CD4-positive, alpha-beta T cell treated with Interleukin-2 at 100 ng/mL for 4 hours (primary cell): ENCODE data around the gene CYREN.
"Not testable (repeated sequence)": the region's sequence is repeated elsewhere in the genome, so short reads cannot be mapped to it uniquely, and the experiment has no call there.

Experiments used
- DNase-seq: peaks from one replicate; pipeline ENCODE4 v3.0.0-alpha.2; 2020; ENCODE audit warnings: low spot score

CYREN gene

GRCh38 chr7:135170274-135170997, at the start of gene CYREN:
Gene CYREN (minus strand): TSS chr7:135170707. CDS start chr7:135168922, 1,785 bp downstream.
- DNase-seq, result peak; percentile 89

DNA sequence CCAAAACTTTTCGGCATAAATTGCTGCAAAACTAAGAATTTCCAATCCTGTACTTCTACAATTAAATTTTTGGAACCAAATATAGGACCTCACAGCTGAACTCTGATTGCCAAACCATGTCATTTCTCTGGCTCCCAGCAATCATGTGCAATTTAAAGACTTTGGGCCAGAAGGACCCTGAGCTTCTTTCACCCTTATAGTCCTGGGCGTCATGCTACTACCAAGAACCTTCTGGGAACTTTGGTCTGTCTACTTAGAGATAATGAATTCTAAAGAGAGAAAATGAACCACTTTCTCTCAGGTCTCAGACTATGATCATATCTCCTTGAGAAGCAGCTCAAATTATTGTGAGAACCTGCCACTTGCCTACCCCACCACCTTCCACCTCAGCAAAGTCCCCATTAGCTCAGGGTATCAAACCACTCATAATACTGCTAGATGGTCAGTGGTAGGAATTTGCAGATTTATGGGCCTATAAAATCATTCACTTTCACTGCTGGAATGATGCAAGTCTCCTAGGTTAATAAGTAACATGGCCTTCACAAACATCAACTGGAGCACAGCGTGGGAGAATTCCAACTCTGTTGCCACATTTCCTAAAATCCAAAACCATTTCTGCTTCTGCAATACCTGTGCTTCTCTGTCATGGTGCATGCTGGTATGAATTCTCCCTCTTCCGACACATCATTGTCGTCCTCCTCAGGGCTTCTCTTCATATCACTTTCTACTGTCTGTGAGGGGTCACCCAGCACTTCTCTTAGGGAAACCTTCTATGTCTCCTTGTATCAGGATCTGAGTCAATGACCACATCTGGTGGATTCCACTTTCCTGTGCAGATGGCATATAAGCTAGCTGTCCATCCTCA, 47.4 kb upstream of the CYREN start:
- DNase-seq, result no peak

- no peak for DNase-seq
Observed at GRCh38 chr7:135215698-135216097, 45.2 kb upstream of the CYREN start.

DNA sequence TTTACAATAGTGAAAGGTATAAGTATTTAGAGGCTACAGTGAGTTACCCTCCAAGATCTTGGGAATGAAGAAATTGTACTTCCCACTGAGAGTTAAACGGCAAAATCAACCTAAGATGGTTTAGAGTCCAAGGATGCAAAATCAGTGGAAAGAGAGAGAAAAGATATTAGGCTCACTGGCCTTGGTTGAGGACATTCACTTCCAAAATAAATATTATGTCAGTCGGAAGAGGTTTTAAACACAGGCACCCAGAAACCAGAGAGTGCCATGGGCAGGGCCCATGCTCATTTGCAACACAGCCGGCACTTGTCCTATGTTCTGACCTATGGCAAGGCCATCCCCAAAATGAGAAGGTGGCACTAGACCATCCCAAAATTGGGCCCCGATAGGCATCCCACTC, 44.7 kb upstream of the CYREN start:
- DNase-seq, result no peak

- no peak for DNase-seq
Observed at GRCh38 chr7:135213831-135214230, 43.3 kb upstream of the CYREN start.

GRCh38 chr7:135211946-135212685, 41.6 kb upstream of the CYREN start:
- DNase-seq, result not testable (repeated sequence)

- peak; percentile 97 for DNase-seq
Observed at GRCh38 chr7:135211179-135211945, 40.9 kb upstream of the CYREN start, which contains the start of gene WDR91. Gene WDR91 (minus strand): TSS chr7:135211526. CDS start chr7:135211502, 24 bp downstream.

DNA sequence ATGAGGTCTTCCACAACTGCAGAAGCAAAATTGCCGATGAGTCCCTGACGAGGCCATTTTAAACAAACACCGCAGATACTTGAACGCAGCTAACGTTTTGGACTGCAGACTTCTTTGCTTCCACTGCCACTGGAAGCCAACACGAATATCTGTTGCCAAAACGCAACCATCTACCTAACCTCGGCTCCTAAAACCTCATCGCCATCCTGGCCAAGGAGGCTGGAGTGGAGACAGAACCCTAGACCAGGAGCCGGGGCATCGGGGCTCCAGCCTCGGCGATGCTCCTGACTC, 40.3 kb upstream of the CYREN start:
- no peak for DNase-seq

DNA sequence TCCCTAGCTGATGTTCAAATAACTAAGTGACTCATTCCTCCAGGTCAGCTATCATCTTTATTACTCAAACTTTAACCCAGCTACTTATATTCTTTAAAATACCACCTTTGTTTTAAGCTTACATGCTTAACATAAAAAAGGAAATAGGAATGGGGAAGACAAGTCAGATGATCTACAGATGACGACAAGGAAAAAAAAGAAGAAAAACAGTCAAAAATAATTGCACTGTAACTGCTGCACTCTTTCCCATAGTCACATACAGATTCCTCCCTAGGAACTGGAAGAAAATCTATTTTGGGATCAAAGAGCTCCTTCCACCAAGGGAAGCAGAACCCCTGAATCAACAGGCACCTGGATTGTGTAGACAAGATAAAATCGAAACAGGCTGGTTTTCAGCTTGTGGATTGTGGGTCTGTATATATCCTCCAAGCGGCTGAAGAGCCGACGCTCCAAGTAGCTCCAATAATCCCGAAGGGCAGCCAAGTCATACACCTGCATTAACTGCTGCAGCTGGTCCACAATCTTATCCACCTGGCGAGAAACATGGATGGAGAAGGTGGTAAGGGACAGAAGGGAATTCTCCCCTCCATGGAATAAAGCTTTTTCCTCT, 38.8 kb upstream of the CYREN start:
- DNase-seq, result no peak

DNA sequence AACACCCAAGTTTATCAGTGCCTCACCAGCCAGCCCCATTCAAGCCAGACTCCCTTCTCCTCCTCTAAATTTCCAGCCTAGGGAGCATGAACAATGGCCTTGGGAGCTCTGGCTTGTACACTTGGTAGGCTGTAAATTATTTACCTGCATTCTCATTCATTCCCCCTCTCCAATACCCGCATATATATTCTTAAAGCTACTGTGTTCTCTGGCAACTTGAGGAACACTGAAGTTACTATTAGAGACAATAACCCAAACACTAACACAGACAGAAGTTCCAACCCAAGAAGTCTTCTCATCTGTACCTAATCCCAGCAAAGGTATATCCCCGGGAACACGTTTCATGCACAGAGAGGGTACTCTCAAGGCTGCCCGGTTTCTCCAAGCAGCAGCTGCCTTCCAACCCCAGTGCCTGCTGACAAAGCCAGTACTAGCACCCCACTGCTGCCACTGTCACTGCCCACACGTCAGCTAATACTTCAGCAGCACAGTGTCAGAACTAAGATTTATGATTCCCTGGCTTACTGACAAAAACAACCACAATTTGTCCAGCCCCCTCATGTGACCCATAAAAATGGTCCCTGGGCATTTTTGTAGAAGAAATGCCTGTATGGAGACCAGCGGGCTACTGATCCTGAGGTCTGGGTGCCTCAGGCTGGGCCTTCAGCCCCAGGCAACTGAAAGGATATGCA, 37.7 kb upstream of the CYREN start:
- DNase-seq, result no peak

- no peak for DNase-seq
Observed at GRCh38 chr7:135207406-135208101, 37.0 kb upstream of the CYREN start.

- no peak for DNase-seq
Observed at GRCh38 chr7:135206941-135207391, 36.5 kb upstream of the CYREN start.

- DNase-seq, result no peak
Observed at GRCh38 chr7:135205850-135206249, 35.3 kb upstream of the CYREN start.

GRCh38 chr7:135204876-135205275, 34.4 kb upstream of the CYREN start:
- DNase-seq, result no peak

DNA sequence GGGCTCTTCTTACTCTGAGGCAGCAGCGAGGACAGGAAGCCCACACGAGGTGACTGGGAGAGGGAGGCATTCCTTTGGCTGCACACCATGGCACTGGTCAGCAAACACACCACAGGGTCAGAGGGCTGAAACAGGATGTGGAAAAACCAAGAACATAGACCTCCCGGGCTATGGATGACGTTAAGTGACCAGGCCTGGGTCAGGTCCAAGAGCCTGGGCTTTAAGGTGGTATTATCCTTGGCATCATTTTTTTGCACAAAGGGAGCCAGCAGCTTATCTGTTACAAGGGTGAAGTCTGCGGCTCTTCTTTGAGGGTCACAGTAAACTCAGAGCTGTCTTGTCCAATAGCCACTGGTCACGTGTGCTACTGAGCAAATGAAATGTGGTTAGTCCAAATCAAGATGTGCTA, 33.8 kb upstream of the CYREN start:
- DNase-seq, result no peak

DNA sequence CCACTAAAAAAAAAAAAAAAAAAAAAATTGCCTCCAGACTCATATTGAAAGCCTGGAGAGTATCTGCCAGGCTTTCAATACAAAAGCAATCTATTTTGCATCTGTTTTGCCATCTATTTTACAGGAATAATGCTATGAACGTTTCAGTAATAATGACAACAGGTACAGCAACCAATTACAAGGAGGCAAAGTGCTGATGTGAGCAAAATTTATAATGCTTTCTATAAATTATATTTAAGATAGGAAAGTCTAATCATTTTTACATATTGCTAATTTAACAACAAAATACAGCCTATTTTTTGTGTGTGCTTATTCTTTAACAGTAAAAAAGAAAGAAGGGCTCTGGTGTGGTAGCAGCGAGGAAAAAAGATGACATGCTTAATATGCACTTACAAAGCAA, 30.8 kb upstream of the CYREN start:
- DNase-seq, result no peak

- DNase-seq, result no peak
Observed at GRCh38 chr7:135200821-135201331, 30.4 kb upstream of the CYREN start.

GRCh38 chr7:135199439-135199838, 28.9 kb upstream of the CYREN start:
- no peak for DNase-seq

GRCh38 chr7:135197906-135198655, 27.6 kb upstream of the CYREN start:
- DNase-seq, result no peak
